ENCODE measurements around the gene IL32.

DNA sequence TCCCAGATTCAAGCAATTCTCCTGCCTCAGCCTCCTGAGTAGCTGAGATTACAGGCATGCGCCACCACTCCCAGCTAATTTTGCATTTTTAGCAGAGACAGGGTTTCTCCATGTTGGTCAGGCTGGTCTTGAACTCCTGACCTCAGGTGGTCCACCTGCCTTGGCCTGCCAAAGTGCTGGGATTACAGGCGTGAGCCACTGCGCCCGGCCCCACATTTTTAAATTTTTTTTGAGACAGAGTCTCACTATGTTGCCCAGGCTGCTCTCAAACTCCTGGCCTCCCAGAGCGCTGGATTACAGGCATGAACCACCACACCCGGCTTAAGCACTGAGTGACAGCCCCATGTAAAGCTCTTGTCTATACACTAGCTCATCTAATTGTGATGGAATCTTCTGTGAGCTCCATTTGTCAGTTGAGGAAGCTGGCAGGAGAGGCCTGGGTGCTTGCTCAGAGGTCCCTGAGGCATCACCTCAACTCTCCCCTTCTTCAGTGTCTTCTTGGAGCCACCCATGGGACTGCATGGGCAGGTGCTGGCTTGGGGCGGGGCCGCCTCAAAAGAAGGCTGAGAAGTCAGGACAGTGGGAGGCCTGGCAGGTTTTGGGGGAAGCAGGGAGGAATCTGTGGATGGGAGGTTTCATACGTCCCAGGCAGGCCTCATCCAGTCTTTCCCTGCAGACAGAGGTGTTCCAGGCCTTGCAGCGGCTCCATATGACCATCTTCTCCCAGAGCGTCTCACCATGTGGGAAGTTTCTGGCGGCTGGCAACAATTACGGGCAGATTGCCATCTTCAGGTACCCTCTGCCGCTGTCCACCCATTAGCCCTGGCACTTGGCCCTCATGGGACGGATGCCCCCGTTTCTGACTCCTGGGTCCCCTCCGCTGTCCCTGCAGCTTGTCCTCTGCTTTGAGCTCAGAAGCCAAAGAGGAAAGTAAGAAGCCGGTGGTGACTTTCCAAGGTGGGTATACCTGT is 40.1 kb upstream of the IL32 start:
- TF ChIP-seq, protein P1, sequence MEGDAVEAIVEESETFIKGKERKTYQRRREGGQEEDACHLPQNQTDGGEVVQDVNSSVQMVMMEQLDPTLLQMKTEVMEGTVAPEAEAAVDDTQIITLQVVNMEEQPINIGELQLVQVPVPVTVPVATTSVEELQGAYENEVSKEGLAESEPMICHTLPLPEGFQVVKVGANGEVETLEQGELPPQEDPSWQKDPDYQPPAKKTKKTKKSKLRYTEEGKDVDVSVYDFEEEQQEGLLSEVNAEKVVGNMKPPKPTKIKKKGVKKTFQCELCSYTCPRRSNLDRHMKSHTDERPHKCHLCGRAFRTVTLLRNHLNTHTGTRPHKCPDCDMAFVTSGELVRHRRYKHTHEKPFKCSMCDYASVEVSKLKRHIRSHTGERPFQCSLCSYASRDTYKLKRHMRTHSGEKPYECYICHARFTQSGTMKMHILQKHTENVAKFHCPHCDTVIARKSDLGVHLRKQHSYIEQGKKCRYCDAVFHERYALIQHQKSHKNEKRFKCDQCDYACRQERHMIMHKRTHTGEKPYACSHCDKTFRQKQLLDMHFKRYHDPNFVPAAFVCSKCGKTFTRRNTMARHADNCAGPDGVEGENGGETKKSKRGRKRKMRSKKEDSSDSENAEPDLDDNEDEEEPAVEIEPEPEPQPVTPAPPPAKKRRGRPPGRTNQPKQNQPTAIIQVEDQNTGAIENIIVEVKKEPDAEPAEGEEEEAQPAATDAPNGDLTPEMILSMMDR (IDR thresholded peaks at IDR 0.05): no peak
- no peak for TF ChIP-seq POLR2A (IDR thresholded peaks at IDR 0.05)
